Stomach (tissue), 9 donors: ENCODE results near the gene NSRP1. TPM values are rescaled to one million over a fixed set of nuclear protein-coding genes. Genes with fewer than 3 reads are reported as not detected.
"Not testable (repeated sequence)": the region's sequence is repeated elsewhere in the genome, so short reads cannot be mapped to it uniquely, and the experiment has no call there.

ENCODE experiments used
- DNase-seq, 2 donors: peaks; one replicate each; pipeline versions ENCODE4 v3.0.0 to v3.0.0-alpha.2; 2013 to 2019
- H3K27ac ChIP-seq, 5 donors: fragments of 200-600 bp in 4 of 5; sonication (generic) in 4 of 5; one replicate each; pipeline ENCODE4 v1.5.1; 2013 to 2019; ENCODE audit warnings: mild to moderate bottlenecking in 1 of 5, moderate library complexity in 1 of 5
- H3K27me3 ChIP-seq, 3 donors: fragments of 200-600 bp; sonication (generic); one replicate each; pipeline ENCODE4 v1.5.1; 2017 to 2019; ENCODE audit warnings: mixed run types in 1 of 3
- H3K36me3 ChIP-seq, 4 donors: fragments of 200-600 bp; sonication (generic); 1 replicate in 3 of 4; 2 replicates in 1 of 4; pipeline ENCODE4 v1.5.1; 2016 to 2019
- H3K4me1 ChIP-seq, 4 donors: fragments of 200-600 bp; sonication (generic); one replicate each; pipeline ENCODE4 v1.5.1; 2016 to 2019
- H3K4me3 ChIP-seq, 4 donors: fragments of 200-600 bp; sonication (generic) in 3 of 4; one replicate each; pipeline ENCODE4 v1.5.1; 2016 to 2019; ENCODE audit warnings: mild to moderate bottlenecking in 1 of 4
- H3K9me3 ChIP-seq, 4 donors: fragments of 200-600 bp; sonication (generic); one replicate each; pipeline ENCODE4 v1.5.1; 2016 to 2019
- CTCF ChIP-seq, 7 experiments: fragments of 450-650 bp in 4 of 7; fragments of 200-600 bp in 3 of 7; sonication (generic) in 3 of 7; IDR thresholded peaks; one replicate each; pipeline ENCODE4 v1.5.1; 2016 to 2019; ENCODE audit warnings: antibody characterized with exemption in 7 of 7, control low read depth in 2 of 7, mild to moderate bottlenecking in 1 of 7
- EP300 ChIP-seq: sonication (generic); formaldehyde crosslinking; IDR thresholded peaks from one replicate; pipeline ENCODE4 v1.6.1; 2017; ENCODE audit warnings: antibody characterized with exemption
- POLR2A ChIP-seq, 4 donors: fragments of 450-650 bp; IDR thresholded peaks; one replicate each; pipeline ENCODE4 v1.6.1; 2016; ENCODE audit warnings: antibody characterized with exemption in 4 of 4, control low read depth in 2 of 4, mild to moderate bottlenecking in 1 of 4, moderate library complexity in 1 of 4
- POLR2AphosphoS5 ChIP-seq, 3 donors: sonication (generic); formaldehyde crosslinking; IDR thresholded peaks; one replicate each; pipeline ENCODE4 v1.6.1; 2016; ENCODE audit warnings: antibody characterized with exemption in 3 of 3
- WGBS, 5 donors: extraction: QIAGEN DNeasy Blood & Tissue Kit in 3 of 5; methylation state at CpG; one replicate each; pipeline versions ENCODE4 v1.1.5 to v1.1.7; 2013 to 2018; 5-methylcytosine and 5-hydroxymethylcytosine counted together
- intact Hi-C: fragments of 100-400 bp; cut with DNase I; formaldehyde crosslinking; loops from one replicate; pipeline ENCODE4 v1.15.1; 2023; ENCODE audit warnings: low total_unique reads
- polyA plus RNA-seq, 3 donors: library from polyadenylated mRNA; stranded (reverse); fragments of 200-250 nt; gene quantifications; one replicate each; pipeline ENCODE4 v1.2.3, GENCODE V29; 2013
- total RNA-seq, 5 donors: library from RNA; depleted of rRNA; stranded (reverse); fragments of >200 nt; gene quantifications; one replicate each; pipeline versions ENCODE4 v1.1.0 to v1.2.3, GENCODE V29; 2014 to 2016
- donor health status: healthy with polysubstance abuse.
- donor health status: Bipolar disorder and iron deficiency.
- donor health status: healthy.

The NSRP1 gene
- total and polyA plus RNA-seq, 8 donors = 5.4 to 110 (median 26.9) TPM

- no peaks in the 10 kb centered on the region for H3K36me3 ChIP-seq
- H3K9me3 ChIP-seq = no peaks in the 10 kb centered on the region
- peaks cover 2 to 14% (median 8%) of the 10 kb centered on the region in 4 donors for H3K4me1 ChIP-seq
- intact Hi-C loops = no loop called here
- no peaks in the 10 kb centered on the region for H3K27me3 ChIP-seq
- H3K27ac ChIP-seq = peak overlapping the region in 1 of 5 donors; percentile 10
- no peak for DNase-seq
- TF ChIP-seq POLR2AphosphoS5 (IDR thresholded peaks at IDR 0.05) = no peak
- TF ChIP-seq EP300 = no peak
- TF ChIP-seq POLR2A (IDR thresholded peaks at IDR 0.05) = no peak
- TF ChIP-seq CTCF (IDR thresholded peaks at IDR 0.05) = no peak
- no peak overlapping the region for H3K4me3 ChIP-seq
These were observed 3.8 kb upstream of the NSRP1 start for GRCh38 chr17:30112794-30113193.

DNA sequence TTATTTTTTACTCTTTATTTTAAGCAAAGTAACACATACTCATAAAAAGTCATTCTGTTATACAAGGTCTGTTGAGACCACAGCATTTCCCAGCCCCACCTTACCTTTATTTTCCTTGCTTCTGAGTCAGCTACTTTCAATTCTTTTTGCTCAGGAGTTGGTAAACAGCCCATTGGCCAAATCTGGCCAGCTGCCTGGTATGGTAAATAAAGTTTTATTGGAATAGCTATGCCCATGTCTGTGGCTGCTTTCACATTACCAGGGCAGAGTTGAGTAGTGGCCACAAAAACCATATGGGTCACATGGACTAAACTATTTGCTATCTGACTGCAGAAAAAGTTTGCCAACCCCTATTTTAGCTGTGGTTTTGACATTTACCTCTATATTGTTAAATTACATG lies 3.4 kb upstream of the NSRP1 start:
- peak; percentile 65 to 73 for DNase-seq
- TF ChIP-seq POLR2AphosphoS5 (IDR thresholded peaks at IDR 0.05) (peak in 1 of 3 donors; percentile 16), CTCF (IDR thresholded peaks at IDR 0.05) (no peak)
- peaks cover 4 to 19% (median 13%) of the 10 kb centered on the region in 4 donors for H3K4me1 ChIP-seq
- peak overlapping the region in 1 of 5 donors; percentile 10 for H3K27ac ChIP-seq
- H3K36me3 ChIP-seq = no peaks in the 10 kb centered on the region
- no peaks in the 10 kb centered on the region for H3K27me3 ChIP-seq
- intact Hi-C loops = no loop called here
- no peaks in the 10 kb centered on the region for H3K9me3 ChIP-seq
- H3K4me3 ChIP-seq = no peak overlapping the region

- intact Hi-C loops = no loop called here
- Histone ChIP-seq H3K9me3 (no peaks in the 10 kb centered on the region), H3K27me3 (no peaks in the 10 kb centered on the region), H3K36me3 (peaks cover 0 to 23% (median 20%) of the 10 kb centered on the region in 4 donors), H3K27ac (peak overlapping the region; percentile 93 to 96 (median 95)), H3K4me1 (peaks cover 4 to 45% (median 37%) of the 10 kb centered on the region in 4 donors), H3K4me3 (peak overlapping the region; percentile 47 to 63 (median 61))
- WGBS, 5 donors = 8 to 12% (median 10%) methylated on average over 10 of the region's 10 CpGs
- DNase-seq = no peak
- TF ChIP-seq POLR2A (IDR thresholded peaks at IDR 0.05) = no peak
- TF ChIP-seq CTCF (IDR thresholded peaks at IDR 0.05) = no peak
- TF ChIP-seq POLR2AphosphoS5 (IDR thresholded peaks at IDR 0.05) = no peak
- TF ChIP-seq EP300 = no peak
These were observed 313 bp upstream of the NSRP1 start for GRCh38 chr17:30116345-30116660.

DNA sequence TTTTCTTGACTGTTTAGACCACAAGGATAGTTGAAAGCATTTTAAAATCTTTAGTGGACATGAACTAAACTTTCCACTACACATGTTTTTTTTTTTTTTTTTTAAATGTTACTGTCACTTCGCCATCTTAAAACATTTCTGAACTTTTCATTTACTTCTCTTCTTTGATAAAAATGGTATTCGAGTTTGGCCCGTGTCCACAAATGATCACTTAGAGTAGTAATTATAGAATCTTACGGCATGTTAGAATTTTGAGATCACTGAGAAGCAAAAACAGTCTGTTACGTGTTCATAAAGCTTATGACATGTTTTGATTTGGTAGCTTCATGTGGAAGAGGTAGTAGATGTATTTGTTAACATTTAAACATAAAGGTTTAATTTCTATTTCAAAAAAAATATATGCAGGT lies 1.1 kb downstream of the NSRP1 start:
- peak in 1 of 2 donors; percentile 41 for DNase-seq
- 25 to 35% (median 27%) methylated on average over 5 of the region's 5 CpGs for WGBS, 5 donors
- peaks cover 5 to 33% (median 30%) of the 10 kb centered on the region in 4 donors for H3K36me3 ChIP-seq
- H3K4me1 ChIP-seq = peaks cover 4 to 49% (median 39%) of the 10 kb centered on the region in 4 donors
- no peak for TF ChIP-seq POLR2A (IDR thresholded peaks at IDR 0.05)
- TF ChIP-seq EP300 = no peak
- no peak for TF ChIP-seq CTCF (IDR thresholded peaks at IDR 0.05)
- no peak for TF ChIP-seq POLR2AphosphoS5 (IDR thresholded peaks at IDR 0.05)
- H3K9me3 ChIP-seq = no peaks in the 10 kb centered on the region
- intact Hi-C loops = no loop called here
- peak overlapping the region in 4 of 5 donors; percentile 93 to 96 (median 95) for H3K27ac ChIP-seq
- peak overlapping the region; percentile 47 to 63 (median 61) for H3K4me3 ChIP-seq
- H3K27me3 ChIP-seq = no peaks in the 10 kb centered on the region

GRCh38 chr17:30118635-30119034 lies 2.0 kb downstream of the NSRP1 start:
- H3K27me3 ChIP-seq, H3K9me3 ChIP-seq, intact Hi-C loops, DNase-seq, H3K4me3 ChIP-seq: not testable (repeated sequence)
- Histone ChIP-seq H3K27ac (peak overlapping the region in 1 of 5 donors; percentile 96), H3K36me3 (peaks cover 5 to 43% (median 37%) of the 10 kb centered on the region in 4 donors), H3K4me1 (peaks cover 4 to 56% (median 43%) of the 10 kb centered on the region in 4 donors)
- WGBS, 5 donors = 81 to 99% (median 94%) methylated on average over 7 of the region's 7 CpGs
